Neural cell (in vitro differentiated cells): ENCODE measurements around the gene RYR3. TPM values are rescaled to one million over a fixed set of nuclear protein-coding genes. Genes with fewer than 3 reads are reported as not detected.

ENCODE experiments used
- H2AFZ ChIP-seq: fragments of 200-600, 300-800 bp; sonication (generic), shearing (Covaris generic); 2 replicates; pipeline ENCODE4 v1.6.0; 2014; ENCODE audit warnings: low read depth, mild to moderate bottlenecking, antibody characterized with exemption, low read length, moderate library complexity
- H3F3A ChIP-seq: fragments of 200-600 bp; shearing (Covaris generic); 2 replicates; pipeline ENCODE4 v1.6.1; 2016; ENCODE audit warnings: mild to moderate bottlenecking, moderate library complexity, mixed read lengths, antibody characterized with exemption, low read length; ENCODE audit not compliant: insufficient read depth, poor library complexity, severe bottlenecking
- H3K27ac ChIP-seq: fragments of 200-600, 300-800 bp; sonication (generic), shearing (Covaris generic); 2 replicates; pipeline ENCODE4 v1.5.1; 2014; ENCODE audit warnings: mild to moderate bottlenecking, low read length, moderate library complexity
- H3K27me3 ChIP-seq: fragments of 300-800, 200-600 bp; sonication (generic), shearing (Covaris generic); 2 replicates; pipeline ENCODE4 v1.6.0; 2014; ENCODE audit warnings: mild to moderate bottlenecking, low read depth, low read length, moderate library complexity; ENCODE audit not compliant: insufficient read depth
- H3K36me3 ChIP-seq: fragments of 300-800, 200-600 bp; sonication (generic), shearing (Covaris generic); 2 replicates; pipeline ENCODE4 v1.5.1; 2014; ENCODE audit warnings: mild to moderate bottlenecking, antibody characterized with exemption, low read length, moderate library complexity; ENCODE audit not compliant: insufficient read depth
- H3K4me2 ChIP-seq: fragments of 300-800, 200-600 bp; sonication (generic), shearing (Covaris generic); 2 replicates; pipeline ENCODE4 v1.6.0; 2014; ENCODE audit warnings: mild to moderate bottlenecking, low read length
- H3K4me3 ChIP-seq: fragments of 300-800, 200-600 bp; sonication (generic), shearing (Covaris generic); 2 replicates; pipeline ENCODE4 v1.5.1; 2014; ENCODE audit warnings: mild to moderate bottlenecking, low read length, moderate library complexity
- H3K79me2 ChIP-seq: fragments of 200-600 bp; shearing (Covaris generic); replicated peaks from 2 replicates; pipeline ENCODE4 v1.6.0; 2014; ENCODE audit warnings: mild to moderate bottlenecking, low read length, moderate library complexity; ENCODE audit not compliant: insufficient read depth
- H3K9ac ChIP-seq: fragments of 300-800, 200-600 bp; sonication (generic), shearing (Covaris generic); 2 replicates; pipeline ENCODE4 v1.6.1; 2016; ENCODE audit warnings: mild to moderate bottlenecking, low read length, mixed read lengths
- H3K9me2 ChIP-seq: fragments of 200-600 bp; shearing (Covaris generic); 2 replicates; pipeline ENCODE4 v1.6.1; 2016; ENCODE audit warnings: mild to moderate bottlenecking, low read length, mixed read lengths; ENCODE audit not compliant: insufficient read depth
- H3K9me3 ChIP-seq: fragments of 200-600, 300-800 bp; sonication (generic), shearing (Covaris generic); 2 replicates; pipeline ENCODE4 v1.6.1; 2016; ENCODE audit warnings: mild to moderate bottlenecking, mixed run types, low read length, moderate library complexity, mixed read lengths
- H4K20me1 ChIP-seq: fragments of 200-600 bp; shearing (Covaris generic); 2 replicates; pipeline ENCODE4 v1.6.1; 2016; ENCODE audit warnings: mild to moderate bottlenecking, mixed run types; ENCODE audit not compliant: insufficient read depth
- CTCF ChIP-seq: fragments of 450-650 bp; IDR thresholded peaks from 2 replicates; pipeline ENCODE4 v1.5.1; 2014; ENCODE audit warnings: antibody characterized with exemption, mild to moderate bottlenecking, moderate library complexity; ENCODE audit not compliant: poor library complexity, severe bottlenecking
- EP300 ChIP-seq: fragments of 450-650 bp; conservative IDR thresholded peaks from 2 replicates; pipeline ENCODE4 v1.6.1; 2014; ENCODE audit warnings: antibody characterized with exemption, mild to moderate bottlenecking, moderate library complexity; ENCODE audit not compliant: poor library complexity, severe bottlenecking
- EZH2 ChIP-seq: fragments of 200-600, 300-800 bp; shearing (Covaris generic), sonication (generic); IDR thresholded peaks from 2 replicates; pipeline ENCODE4 v1.6.1; 2014; ENCODE audit warnings: antibody characterized with exemption, low read length, borderline replicate concordance, mild to moderate bottlenecking; ENCODE audit not compliant: insufficient read depth, poor library complexity, severe bottlenecking
- MXI1 ChIP-seq: fragments of 450-650 bp; conservative IDR thresholded peaks from 2 replicates; pipeline ENCODE4 v1.6.1; 2014; ENCODE audit warnings: antibody characterized with exemption, mild to moderate bottlenecking; ENCODE audit not compliant: poor library complexity, severe bottlenecking
- POLR2AphosphoS5 ChIP-seq: IDR thresholded peaks from 2 replicates; pipeline ENCODE4 v1.6.1; 2012
- RAD21 ChIP-seq: fragments of 450-650 bp; conservative IDR thresholded peaks from 2 replicates; pipeline ENCODE4 v1.6.1; 2014; ENCODE audit warnings: antibody characterized with exemption, mild to moderate bottlenecking, moderate library complexity
- REST ChIP-seq: IDR thresholded peaks from 2 replicates; pipeline ENCODE4 v1.6.1; 2012; ENCODE audit warnings: borderline replicate concordance
- SMC3 ChIP-seq: fragments of 450-650 bp; conservative IDR thresholded peaks from 2 replicates; pipeline ENCODE4 v1.6.1; 2014; ENCODE audit warnings: antibody characterized with exemption, mild to moderate bottlenecking, moderate library complexity; ENCODE audit not compliant: poor library complexity
- TAF1 ChIP-seq: IDR thresholded peaks from 2 replicates; pipeline ENCODE4 v1.6.1; 2012; ENCODE audit warnings: low read depth
- polyA plus RNA-seq: library from polyadenylated mRNA; depleted of rRNA; stranded (reverse); fragments of >200 nt; gene quantifications from 2 replicates; pipeline ENCODE4 v1.2.3, GENCODE V29; 2014

Gene RYR3
- polyA plus RNA-seq, 1 donor from 2014 or later = 12.6 TPM

GRCh38 chr15:33324609-33325008 lies 13.8 kb downstream of the RYR3 start:
- Histone ChIP-seq H3K9ac (no peak overlapping the region), H2AFZ (no peak overlapping the region), H3K9me3 (no peaks in the 10 kb centered on the region), H3K36me3 (no peaks in the 10 kb centered on the region), H3F3A (no peaks in the 10 kb centered on the region), H3K4me2 (no peak overlapping the region), H3K9me2 (no peaks in the 10 kb centered on the region), H3K27ac (no peak overlapping the region), H3K27me3 (no peaks in the 10 kb centered on the region), H4K20me1 (no peaks in the 10 kb centered on the region), H3K4me3 (no peak overlapping the region), H3K79me2 (no peaks in the 10 kb centered on the region)
- no peak for TF ChIP-seq RAD21
- TF ChIP-seq TAF1 = no peak
- TF ChIP-seq EZH2 = no peak
- no peak for TF ChIP-seq REST
- TF ChIP-seq MXI1 = no peak
- no peak for TF ChIP-seq POLR2AphosphoS5
- TF ChIP-seq EP300 = no peak
- no peak for TF ChIP-seq CTCF
- TF ChIP-seq SMC3 = no peak

- Histone ChIP-seq H3K4me2 (no peak overlapping the region), H3K27me3 (no peaks in the 10 kb centered on the region), H3F3A (no peaks in the 10 kb centered on the region), H3K4me3 (no peak overlapping the region), H3K27ac (no peak overlapping the region), H3K9ac (no peak overlapping the region), H3K36me3 (no peaks in the 10 kb centered on the region), H3K79me2 (no peaks in the 10 kb centered on the region), H4K20me1 (no peaks in the 10 kb centered on the region), H3K9me3 (no peaks in the 10 kb centered on the region), H3K9me2 (no peaks in the 10 kb centered on the region), H2AFZ (no peak overlapping the region)
- no peak for TF ChIP-seq SMC3
- no peak for TF ChIP-seq CTCF
- no peak for TF ChIP-seq EP300
- TF ChIP-seq EZH2 = no peak
Observed at GRCh38 chr15:33326908-33327307, 16.1 kb downstream of the RYR3 start.
